GM19351 (cell line): ENCODE results near the gene USP5.
"Not testable (repeated sequence)": the region's sequence is repeated elsewhere in the genome, so short reads cannot be mapped to it uniquely, and the experiment has no call there.

Source experiments
- ATAC-seq: cut with Tn5 transposase; IDR thresholded peaks from one replicate; pipeline ENCODE4 v1.9.1; 2021; ENCODE audit warnings: mild to moderate bottlenecking, moderate library complexity; ENCODE audit not compliant: unreplicated experiment

USP5 gene

DNA sequence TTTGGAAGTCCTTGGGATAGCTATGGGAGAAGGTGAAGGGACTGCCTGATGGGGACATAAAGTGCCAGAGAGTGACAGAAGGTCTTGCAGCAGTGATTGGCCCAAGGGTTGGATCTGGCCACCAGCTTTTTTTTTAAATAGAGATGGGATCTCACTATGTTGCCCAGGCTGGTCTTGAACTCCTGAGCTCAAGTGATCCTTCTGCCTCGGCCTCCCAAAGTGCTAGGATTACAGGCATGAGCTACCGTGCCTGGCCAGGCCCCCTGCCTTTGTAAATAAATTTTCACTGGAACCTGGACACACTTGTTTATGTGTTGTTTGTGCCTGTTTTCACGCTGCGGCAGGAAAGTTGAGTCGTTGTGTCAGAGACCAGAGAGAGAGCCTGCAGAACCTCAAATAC, 13.4 kb downstream of the USP5 start:
- not testable (repeated sequence) for ATAC-seq

DNA sequence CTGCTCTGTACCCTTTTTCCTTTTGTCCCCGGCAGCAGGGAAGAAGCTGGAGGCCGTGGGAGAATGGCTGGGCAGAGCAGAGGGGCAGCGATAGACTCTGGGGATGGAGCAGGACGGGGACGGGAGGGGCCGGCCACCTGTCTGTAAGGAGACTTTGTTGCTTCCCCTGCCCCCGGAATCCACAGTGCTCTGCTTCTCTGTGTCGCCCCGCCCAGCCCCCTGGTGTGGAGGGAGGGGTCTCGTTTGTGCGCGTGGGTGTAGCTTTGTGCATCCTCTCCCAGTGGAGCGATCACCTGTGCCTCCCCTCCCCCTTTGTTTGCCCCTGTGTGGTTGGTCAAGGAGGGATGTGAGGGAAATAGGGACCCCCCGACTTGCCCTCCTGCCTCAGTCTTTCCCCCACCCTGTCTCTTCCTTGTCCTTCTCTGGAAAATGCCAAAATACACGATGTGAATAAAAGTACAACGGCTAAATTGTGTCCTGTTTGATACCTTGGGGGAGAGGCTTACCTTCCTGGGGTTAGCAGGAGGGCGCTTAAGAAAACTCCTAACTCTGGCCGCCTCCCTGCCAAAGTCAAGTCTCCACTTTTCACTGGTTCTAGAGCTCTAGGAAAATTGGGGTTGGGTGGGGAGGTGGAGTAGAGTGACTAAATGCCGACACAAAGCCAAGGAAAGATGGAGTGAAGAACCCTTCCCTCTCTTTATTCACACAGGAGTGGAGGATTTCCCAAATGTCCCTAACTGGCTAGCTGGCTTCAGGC, 14.4 kb downstream of the USP5 start:
- no peak for ATAC-seq

DNA sequence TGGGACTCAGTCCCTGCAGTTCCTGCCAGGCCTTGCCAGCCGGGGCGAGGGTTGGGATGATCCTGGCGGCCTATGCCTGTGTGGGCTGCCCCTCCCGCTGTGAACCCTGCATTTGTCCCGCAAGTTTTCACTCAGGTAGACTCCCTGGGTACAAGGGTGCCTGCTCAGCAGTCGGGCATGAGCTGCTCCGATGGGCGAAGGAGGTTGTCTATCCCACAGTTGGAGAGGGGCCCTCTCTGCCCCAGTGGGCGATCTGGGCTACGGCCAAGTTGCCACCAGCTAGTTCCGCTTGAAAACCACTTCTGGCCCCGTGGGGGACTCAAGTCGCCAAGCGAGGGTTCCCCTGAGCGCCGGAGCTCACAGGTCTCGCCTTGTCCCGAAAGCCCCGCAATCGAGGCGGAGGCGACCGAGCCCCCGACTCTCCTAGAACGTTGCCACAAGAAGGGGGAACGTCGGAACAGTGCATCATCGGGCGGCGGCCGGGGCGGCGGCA, 15.0 kb downstream of the USP5 start:
- peak; percentile 7 for ATAC-seq

DNA sequence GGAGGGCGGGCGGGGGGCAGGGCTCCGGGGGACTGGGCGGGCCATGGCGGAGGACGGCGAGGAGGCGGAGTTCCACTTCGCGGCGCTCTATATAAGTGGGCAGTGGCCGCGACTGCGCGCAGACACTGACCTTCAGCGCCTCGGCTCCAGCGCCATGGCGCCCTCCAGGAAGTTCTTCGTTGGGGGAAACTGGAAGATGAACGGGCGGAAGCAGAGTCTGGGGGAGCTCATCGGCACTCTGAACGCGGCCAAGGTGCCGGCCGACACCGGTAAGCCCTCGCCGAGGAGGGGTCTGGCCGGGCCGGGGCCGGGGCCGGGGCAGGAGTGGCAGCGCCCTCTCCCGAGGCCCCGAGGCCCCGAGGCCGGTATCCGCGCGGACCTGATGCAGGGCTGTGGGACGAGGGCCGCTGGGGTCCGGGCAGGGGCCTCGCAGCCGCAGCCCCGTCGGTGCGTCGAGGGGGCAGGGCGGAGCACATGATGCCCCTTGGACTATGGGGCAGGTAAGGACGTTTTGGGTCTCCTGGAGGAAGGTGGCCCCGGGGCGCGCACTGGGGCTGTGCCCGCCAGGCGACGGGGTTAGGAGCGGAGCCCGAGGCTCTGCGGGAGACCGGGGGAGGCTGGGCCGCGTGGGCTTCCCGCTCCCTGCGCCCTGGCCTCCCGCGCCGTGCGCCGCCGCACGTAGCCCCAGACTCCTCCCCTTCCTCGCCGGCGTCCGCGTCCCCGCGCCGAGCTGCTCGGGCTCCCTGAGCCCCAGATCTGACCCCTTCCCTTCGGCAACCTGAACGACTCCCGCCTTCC, 15.7 kb downstream of the USP5 start, which contains the start of gene TPI1:
TSS of gene TPI1 (plus strand) at position 119 of the 798 bp plus-strand sequence. CDS start at position 155, 36 bp downstream.
- peak; percentile 63 for ATAC-seq

DNA sequence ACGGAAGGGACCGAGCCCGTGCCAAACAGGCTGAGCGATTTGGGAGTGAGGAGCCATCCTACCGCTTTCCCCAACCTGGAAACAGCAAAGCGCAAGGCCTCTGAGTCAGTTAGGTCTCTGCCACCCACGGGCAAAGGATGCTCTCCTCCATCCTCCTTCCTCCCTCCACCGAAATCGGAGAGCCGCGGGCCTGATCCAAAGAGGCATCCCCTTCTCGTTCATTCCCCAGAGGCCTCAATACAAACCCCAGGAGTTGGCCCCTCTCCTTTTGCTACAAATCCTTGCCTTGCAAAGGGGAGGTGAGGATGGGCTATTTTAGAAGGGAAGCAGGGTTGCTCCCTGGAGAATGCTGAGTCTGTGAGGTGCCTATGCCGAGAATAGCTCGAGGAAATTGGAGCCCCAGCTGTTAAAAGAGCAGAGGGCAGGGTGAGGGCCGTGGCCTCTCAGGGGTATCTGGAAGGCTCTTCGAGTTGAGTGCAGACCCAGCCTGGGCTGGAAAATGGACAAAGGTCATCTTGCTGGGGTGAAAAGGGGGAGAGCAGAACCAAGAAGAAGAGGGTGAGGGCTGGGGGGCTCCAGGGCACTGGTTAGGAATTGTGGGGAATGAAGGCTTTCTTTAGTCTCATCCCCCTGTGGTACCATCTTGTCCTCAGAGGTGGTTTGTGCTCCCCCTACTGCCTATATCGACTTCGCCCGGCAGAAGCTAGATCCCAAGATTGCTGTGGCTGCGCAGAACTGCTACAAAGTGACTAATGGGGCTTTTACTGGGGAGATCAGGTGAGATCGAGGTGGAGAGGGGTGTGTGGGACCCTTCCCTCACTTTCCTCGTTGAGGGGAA, 16.5 kb downstream of the USP5 start:
- no peak for ATAC-seq

DNA sequence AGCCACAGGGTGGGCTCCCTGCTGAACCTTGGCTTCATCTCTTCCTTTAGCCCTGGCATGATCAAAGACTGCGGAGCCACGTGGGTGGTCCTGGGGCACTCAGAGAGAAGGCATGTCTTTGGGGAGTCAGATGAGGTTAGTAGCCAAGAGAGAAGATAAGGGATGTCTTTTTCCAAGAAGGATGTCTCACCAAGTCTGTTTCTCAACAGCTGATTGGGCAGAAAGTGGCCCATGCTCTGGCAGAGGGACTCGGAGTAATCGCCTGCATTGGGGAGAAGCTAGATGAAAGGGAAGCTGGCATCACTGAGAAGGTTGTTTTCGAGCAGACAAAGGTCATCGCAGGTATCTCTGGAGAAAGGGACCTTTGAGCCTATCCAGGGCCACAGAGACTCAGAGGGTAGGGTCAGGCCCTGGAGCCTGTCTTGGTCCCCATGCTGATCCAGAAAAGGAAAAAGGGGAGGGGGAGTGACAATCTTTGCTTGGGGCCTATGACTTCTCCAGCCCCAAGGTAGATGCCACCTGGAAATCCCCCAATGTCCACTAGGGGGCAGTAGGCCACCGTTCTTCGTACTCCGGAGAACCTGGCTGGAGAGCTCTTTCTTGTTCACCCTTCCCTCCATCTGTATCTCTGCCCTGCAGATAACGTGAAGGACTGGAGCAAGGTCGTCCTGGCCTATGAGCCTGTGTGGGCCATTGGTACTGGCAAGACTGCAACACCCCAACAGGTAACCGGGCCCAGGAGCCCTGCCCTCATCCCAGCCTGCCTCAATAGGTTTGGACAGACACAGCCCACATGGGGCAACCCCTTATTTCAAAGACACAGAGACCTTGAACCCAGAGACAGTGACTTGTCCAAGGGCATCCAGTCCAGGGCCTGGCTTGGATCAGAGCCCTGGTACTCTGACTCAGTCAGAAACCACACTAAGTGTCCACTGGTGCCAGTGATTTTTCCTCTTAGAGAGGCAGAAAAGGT, 17.4 kb downstream of the USP5 start:
- ATAC-seq: no peak

DNA sequence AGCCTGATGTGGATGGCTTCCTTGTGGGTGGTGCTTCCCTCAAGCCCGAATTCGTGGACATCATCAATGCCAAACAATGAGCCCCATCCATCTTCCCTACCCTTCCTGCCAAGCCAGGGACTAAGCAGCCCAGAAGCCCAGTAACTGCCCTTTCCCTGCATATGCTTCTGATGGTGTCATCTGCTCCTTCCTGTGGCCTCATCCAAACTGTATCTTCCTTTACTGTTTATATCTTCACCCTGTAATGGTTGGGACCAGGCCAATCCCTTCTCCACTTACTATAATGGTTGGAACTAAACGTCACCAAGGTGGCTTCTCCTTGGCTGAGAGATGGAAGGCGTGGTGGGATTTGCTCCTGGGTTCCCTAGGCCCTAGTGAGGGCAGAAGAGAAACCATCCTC, 18.4 kb downstream of the USP5 start:
- ATAC-seq: not testable (repeated sequence)

DNA sequence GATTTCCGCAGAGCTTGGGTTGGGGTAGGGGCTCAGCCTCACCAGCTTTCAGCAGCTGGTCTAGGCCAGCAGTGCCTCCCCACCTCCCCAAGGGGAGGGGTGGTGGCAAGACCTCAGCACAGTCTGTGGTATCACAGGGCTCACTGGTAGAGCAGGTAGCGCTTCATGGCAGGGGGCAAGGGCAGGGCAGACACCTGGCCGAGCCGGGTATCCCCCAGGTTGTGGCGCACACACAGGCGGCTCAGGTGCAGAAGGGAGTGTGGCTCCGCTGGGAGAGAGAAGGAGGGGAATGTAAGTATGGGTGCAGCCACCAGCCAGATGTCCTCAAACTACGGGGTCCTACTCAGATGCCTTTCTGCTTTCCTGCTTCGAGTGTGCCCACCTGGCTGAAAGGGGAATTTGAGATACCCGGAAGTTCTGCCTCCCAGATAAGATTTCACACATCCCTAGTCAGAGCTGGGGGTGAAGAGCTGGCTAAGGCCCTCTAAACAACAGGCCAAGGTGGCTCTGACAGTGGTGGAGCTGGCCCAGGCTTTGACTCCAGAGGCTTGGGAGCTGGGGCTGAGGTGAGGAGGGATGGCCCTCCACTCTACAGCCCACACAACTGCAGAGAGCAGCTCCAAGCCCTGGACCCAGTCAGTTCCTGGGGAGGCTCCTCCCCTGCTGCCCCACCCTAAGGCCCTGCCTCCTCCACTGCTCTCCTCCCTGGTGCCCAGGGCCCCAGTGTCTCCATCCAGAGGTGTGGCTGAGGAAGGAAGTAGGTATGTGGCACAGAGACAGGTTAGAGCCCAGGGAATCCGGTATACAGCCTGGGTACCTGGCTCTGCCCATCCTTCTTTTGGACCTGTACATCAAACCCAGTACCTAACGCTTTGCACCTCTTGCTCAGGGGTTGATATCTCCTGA, 19.4 kb downstream of the USP5 start:
- ATAC-seq: no peak

DNA sequence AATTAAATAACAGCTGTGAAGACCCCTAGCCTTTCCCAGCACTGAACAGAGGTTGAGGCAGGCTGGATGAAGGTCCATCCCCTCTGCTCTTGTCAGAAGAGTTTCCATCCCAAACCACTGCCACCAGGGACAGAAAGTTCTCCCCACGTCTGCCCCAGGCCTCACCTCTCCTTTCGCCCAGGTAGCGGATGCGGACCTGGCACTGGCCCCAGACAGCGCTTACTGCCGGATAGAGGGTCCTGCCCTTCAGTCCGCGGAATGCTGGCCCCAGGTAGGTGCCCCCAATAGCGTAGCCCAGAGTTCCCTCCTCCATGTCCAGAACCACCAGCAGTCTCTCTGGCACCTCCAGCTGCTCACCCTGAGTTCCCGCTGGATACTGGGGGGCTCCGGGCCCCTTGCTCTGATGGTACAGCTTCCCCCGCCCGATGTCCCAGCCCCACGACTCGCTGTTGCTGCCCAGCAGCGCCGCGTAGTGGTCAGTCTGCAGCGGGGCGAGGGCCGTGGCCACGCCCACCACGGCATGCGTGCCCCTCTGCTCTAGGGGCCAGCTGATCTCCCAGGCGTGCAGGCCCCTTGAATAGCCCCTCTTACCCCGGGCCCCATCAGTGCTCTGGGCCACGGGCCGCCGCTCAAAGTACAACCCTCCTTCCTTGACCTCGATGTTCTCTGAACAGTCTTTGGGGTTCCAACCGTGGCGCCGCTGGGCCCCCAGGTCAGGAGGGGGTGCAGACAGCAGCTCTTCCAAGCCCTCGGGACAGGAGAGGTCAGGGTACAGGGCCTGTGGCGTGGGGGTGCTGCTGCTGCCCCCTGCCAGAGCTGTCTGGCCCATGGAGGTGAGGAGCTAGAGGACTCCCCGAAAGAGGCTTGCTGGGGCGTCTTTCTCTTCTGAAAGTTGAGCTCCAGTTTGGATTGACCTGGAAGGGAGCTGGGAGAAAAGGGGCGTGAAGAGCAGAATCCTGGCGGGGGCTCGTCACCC, 20.4 kb downstream of the USP5 start:
- peak; percentile 38 for ATAC-seq

DNA sequence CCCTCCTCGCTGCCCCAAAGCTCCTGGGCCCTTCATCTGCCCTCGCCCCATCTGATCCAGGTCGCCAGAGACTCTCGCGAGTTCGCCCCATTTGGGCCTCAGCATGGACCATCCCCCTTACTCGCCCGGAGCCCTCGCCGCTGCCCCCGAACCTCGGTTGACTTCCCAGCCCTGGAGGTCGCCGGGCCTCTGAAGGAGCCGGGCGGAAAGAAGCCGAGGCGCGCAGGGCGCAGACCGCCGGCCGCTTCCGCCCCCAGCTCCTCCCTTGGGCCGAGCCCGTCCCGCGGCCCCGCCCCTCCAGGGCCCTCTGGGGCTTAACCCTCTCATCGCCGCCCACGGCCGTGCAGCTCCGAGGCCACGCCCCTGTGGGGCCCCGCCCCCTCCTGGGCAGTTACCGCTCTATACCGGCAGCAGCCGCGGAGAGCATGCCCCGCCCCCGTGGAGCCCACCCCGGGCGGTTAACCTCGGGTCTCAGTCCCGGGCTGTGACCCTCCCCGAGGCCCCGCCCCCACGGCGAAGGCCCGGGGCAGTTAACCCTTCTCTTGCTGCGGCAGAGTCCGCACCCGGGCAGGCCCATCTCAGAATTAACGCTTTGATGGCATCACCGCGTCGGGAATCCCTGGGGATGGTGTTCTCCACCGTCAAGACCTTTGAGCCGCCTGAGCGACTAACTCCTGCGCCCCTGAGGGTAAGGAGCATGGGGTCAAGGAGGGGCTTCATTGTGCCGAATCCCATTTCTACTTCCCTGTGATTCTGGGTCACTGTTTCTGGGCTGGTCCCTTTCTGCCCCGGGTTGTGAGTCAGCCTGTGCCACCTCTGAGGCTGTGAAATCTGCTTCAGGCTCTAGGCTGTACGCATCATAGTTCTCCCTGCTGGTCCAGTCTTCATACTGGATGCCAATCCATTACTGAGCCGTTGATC, 21.4 kb downstream of the USP5 start, which contains the start of gene SPSB2:
TSS of gene SPSB2 (minus strand) at position 210 of the 921 bp plus-strand sequence. CDS start 402 bp downstream, outside the sequence.
- ATAC-seq: peak; percentile 80

DNA sequence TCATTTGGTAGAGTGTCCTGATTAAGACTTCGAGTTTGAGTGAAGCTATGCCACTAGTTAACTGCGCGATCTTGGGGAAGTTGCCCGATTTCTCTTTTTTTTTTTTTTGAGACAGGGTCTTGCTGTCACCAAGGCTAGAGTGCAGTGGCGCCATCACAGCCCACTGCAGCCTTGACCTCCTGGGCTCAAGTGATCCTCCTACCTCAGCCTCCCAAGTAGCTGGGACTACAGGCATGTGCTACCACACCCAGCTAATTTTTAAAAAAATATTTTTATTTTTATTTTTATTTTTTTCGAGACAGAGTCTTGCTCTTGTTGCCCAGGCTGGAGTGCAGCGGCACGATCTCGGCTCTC, 22.0 kb downstream of the USP5 start:
- not testable (repeated sequence) for ATAC-seq

DNA sequence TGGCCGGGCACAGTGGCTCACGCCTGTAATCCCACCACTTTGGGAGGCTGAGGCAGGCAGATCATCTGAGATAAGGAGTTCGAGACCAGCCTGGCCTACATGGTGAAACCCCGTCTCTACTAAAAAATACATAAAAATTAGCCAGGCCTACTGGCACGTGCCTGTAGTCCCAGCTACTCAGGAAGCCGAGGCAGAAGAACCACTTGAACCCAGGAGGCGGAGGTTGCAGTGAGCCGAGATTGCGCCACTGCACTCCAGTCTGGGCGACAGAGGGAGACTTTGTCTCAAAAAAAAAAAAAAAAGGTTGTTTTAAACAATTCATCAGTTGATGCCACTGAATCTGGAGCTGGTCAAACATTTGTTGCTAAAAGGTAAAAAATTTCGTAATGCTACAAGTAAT, 27.9 kb downstream of the USP5 start:
- not testable (repeated sequence) for ATAC-seq

DNA sequence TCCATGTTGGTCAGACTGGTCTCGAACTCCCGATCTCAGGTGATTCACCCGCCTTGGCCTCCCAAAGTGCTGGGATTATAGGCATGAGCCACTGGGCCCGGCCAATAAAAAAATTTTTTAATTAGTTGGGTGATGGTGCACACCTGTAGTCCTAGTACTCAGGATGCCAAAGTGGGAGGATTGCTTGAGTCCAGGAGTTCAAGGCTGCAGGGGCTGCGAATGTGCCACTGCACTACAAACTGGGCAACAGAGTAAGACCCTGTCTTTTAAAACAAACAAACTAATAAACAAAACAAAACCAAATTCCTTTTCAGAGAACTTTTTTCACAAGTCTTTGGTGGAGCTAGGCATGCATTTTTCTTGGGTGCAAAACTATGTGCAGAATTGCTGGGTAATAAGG, 31.3 kb downstream of the USP5 start:
- ATAC-seq: no peak

DNA sequence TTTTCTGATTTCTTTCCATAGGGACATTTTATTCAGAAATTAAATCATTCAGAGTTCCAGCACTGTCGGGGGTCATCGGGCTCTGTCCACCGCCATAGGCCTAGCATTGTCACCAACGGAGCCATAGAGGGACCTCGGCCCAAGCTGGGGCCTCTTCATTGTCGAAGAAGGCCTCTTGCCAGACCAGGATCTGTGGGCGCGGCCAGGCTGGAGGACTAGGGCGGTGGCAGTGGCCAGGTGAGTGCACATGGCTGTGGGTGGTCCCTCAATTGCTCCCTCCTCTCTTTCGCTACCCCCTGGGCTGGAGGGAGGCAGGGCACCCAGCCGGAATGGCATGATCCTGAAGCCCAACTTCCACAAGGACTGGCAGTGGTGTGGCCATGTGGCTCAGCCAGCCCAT, 31.7 kb downstream of the USP5 start:
- no peak for ATAC-seq

DNA sequence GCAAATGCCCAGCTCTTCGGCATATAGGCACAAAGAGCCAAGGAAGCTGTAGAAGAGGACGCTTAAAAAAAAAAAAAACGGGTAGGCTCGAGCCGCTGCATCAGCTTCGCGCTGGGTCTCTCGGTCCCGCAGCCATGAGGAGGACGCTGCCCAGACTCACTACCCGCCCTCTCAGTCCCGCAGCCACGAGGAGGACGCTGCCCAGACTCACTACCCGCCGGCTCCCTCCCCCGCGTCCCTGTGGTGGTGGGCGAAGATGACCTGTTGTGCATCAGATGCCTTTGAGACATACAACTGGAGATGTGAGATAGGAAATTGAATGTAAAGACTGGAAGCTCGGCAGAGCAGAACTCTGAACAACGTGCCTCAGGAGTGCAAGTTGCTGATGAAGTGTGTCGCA, 32.6 kb downstream of the USP5 start:
- no peak for ATAC-seq

DNA sequence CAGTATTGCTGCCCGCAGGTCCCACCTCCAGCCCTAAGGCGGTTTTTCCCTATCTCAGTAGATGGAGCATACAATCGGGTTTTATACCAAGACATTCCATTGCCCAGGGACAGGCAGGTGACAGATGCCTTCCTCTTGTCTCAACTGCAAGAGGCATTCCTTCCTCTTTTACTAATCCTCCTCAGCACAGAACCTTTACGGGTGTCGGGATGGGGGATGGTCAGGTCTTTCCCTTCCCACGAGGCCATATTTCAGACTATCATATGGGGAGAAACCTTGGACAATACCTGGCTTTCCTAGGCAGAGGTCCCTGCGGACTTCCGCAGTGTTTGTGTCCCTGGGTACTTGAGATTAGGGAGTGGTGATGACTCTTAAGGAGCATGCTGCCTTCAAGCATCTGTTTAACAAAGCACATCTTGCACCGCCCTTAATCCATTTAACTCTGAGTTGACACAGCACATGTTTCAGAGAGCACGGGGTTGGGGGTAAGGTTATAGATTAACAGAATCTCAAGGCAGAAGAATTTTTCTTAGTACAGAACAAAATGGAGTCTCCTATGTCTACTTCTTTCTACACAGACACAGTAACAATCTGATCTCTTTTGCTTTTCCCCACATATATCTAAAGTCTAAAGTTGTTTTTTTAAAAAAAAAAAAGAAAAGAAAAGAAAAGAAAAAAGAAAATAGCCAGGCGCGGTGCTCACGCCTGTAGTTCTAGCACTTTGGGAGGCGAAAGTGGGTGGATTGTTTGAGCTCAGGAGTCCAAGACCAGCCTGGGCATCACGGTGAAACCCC, 34.5 kb downstream of the USP5 start:
- ATAC-seq: not testable (repeated sequence)
